NOMO-1 treated with dmso at 0.1 percent for 144 hours (cell line): ENCODE results near the gene SFXN5.
"Not testable (repeated sequence)": the region's sequence is repeated elsewhere in the genome, so short reads cannot be mapped to it uniquely, and the experiment has no call there.

ENCODE experiments used
- DNase-seq: peaks from one replicate; lab custom pipeline; 2025; ENCODE audit not compliant: unreplicated experiment; lab: John Stamatoyannopoulos, UW

The SFXN5 gene

DNA sequence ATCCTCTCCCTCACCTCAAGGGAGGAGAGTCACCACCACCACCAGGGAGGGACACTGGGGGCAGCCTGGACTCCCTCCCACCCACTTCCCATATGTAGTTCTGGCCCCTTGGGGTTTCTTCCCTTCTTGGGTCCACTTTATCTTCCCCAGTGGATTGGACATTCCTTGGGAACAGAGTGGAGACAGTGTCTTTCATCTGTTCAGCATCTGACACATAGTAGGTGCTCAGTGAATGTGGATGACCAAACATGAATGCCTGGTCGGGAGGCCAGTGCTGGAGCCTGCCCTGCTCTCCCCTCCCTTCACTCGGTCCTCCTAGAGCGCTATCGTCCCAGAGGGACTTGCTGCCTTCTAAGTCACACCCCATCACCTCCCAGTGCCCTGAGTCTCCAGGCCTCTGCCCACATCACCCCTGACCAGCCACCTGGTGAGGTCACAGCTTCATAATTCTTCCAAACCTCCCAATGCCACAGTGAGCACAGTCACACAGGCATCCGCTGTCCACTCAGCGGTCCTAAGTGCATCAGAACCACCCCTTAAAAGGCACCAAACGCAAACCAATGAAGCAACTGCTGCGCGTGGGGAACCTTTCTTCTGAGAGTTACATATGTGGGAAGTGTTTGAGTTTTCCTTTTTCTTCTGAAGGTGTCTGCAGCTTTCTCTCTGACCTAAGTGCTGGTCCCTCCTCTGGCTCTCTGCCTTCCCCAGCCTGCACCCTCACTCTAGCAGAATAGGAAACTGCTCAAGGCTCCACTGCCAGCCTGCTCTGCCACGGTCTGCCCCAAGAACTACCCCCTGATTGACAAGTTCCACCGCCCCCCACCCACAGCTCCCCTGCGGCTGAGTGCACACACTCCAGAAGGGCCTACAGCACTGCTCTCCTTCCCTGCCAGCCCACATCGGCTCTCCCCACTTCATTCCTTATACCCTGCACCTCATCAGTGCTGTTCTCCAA, 7.2 kb upstream of the SFXN5 start:
- no peak for DNase-seq

DNA sequence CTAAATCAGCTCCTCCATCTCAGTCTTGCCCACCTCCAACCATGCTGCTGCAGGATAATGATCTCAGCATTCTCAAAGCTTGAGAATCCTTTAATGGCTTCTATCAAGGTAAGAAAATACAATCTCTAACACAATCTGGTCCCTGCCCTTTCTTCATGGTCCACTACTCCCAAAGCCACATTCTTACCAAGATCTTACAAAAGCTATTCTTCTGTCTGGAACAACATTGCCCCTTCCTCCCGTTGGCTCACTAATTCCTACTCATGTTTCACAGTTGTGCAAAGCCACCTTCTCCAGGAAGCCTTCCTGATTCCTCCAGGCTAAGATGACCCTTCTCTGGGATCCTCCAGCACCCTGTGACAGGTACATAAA, 5.9 kb upstream of the SFXN5 start:
- no peak for DNase-seq

DNA sequence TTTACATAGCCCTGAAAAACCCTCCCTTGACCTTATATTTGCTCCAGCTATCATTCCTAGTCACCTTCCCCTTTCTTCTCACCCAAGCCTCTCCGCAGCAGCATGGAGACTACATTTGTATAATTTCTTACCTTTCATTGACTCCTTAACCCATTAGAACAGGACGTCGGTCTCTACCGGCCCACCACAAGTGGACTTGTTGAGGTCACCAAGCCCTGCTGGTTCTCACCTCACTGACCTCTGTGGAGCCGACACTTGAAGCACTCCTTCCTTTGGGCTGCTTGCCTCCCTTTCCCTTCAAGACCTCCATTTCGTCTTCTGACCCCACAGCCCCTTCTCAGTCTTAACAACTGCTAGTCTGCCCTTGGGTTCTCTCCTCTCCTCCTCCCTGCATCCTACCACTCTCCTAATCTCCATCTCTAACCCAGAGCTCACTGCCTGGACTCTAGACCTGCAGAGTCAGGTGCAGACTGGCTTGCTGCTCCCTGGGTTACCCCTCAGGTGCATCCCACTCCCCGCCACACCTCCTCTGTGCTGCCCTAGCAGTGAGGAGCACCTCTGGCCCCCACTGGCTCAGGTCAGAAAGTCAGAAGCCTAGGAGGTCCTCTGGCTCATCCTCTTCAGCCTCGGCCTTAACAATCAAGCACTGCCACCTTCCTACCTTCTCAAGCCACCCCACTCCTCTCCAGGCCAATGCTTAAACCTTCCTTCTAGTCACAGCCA, 5.3 kb upstream of the SFXN5 start:
- DNase-seq = no peak

DNA sequence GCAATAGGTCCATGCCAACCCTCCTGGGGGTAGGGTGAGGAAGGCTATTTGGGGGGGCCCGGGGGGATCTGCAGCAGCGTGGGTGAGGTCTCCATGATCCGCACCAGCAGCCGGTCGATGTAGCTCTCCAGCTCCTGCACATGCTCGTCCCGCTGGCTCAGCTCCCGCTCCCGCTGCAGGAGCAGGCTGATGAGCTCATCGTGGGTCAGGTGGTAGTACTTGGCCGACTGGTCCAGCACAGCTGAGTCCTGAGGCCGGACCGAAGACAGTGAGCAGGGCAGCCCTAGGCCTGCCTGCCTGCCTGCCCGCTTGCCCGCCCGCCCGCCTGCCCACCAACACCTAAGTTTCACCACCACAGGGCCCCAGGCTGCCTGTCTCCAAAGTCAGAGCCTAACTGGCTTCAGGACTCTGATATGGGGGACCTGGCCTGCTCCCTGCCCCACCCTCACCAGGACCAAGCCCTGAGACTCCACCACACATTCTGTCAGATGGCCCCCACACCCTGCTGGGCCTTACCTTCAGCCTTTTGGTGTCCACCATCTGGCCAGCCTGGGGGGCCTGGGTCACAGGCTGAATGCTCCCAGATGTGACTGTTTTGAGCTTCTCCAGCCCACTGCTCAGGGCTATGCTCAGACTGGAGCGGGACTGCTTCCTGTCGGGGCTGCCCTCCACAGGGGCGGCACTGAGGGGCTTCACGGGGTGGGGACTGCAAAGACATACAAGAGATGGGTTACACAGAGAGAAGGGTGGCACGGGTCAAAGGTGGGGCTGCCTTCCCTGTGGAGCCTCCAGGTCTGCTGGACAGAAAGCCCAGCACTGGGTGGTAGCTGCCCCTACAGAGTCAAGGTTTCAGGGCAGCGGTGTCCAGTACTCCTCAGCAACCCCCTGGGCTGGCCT, 4.2 kb upstream of the SFXN5 start:
- no peak for DNase-seq

DNA sequence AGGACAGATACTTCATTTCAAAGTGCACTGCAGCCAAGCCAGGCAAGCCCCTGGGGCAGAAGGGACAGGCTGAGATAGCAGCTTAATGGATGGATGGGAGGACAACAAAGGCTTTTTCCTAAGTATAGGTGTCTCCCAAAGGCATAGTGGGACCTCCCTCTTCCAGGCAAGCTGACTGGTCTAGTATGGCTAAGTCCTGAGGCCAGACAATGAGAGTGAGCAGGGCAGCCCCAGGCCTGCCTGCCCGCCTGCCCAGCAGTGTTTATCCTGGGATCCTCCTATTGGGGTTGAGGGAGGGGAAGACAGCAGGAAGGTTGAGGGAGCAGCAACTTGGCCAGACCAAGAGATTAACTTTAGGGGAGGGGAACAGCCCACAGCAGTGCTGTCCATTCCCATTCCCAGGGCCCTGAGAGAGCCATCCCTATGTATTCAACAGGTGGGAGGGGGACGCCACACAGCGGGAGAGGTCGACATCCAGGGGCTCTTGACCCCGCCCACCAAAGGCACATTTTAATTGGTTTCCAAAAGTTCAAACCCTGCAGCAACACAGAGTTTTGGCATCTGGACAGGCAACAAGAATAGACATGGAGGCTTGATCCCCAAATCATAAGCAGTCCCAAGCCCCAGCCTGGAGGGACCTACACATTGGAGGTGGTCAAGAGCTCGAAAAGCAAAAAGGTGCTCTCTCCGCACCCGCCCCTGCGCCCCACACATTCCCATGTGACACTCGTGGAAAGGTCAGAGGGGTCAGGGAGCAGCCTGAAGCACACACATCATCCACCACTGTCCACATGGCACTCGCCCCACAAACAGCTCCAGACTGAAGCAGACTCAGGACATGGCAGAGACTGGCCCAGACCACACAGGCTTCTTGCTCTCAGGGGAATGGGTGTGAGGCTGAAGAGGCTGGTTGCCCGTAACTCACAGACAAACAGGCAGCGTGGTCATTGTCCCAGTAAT, 2.9 kb upstream of the SFXN5 start:
- DNase-seq = no peak

DNA sequence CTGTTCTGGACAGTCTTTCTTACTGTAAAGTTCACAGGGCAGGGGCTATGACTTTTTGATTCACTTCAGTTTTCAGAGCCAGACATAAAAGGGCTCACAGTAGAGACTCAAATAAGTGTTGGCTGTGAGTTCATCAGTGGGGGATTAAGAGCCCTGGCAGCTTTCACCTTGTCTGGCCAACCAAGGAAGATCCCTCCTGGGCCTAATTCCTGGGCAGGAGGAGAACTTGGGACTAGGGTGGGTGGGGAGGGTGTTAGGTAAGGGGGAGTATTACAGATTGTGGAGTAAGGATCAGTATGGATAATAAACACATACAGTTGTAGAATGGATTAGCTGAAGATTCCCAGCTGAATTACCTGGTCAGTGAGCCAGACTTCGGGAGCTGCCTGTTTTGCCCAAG, 904 bp upstream of the SFXN5 start:
- DNase-seq = no peak

DNA sequence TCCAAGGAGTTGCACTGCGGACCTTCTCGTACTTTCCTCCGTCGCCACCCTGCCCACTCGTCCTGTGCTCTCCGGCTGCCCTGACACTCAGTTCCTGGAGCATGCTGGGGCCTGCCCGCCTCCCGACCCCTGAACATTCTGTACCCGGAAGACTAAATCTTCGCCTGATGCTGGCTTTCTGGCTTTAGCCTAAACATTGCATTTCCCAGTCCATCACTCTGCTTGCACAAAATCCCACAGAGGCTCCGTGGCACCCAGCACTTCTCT, 550 bp upstream of the SFXN5 start:
- peak; percentile 28 for DNase-seq

DNA sequence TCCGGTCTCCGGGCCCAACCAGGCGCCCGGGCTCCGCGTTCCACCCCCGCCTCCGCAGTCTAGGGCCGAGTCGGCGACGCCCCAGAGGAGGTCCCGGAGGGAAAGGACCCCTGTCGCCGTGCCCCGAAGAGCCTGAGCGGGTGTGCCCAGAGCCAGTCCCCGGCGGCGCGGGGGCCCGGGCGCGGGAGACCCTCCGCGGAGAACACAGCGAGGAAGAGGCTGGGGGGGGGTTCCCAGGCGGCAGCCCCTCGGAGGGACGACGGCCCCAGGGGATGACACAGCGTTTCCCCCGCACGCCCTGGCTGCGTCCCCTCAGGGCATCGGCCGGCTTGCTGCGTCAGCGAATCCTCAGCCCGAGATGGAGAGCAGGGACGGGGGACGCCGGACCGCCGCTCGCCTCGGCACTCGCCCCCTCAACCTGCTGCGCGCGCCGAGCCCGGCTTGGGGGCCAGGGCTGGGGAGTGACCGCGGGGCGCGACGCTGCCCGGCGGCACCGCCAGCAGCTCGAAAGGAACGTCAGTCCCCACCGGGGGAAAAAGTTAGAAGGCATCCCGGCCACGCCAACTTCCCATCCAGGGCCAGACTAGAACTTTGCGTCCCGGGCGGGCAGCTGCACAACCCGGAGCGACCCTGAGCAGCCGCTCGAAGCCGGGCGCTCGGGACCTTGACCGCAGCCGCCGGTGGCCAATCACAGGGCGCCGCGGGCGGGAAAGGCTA, 711 bp downstream of the SFXN5 start:
- DNase-seq = no peak

DNA sequence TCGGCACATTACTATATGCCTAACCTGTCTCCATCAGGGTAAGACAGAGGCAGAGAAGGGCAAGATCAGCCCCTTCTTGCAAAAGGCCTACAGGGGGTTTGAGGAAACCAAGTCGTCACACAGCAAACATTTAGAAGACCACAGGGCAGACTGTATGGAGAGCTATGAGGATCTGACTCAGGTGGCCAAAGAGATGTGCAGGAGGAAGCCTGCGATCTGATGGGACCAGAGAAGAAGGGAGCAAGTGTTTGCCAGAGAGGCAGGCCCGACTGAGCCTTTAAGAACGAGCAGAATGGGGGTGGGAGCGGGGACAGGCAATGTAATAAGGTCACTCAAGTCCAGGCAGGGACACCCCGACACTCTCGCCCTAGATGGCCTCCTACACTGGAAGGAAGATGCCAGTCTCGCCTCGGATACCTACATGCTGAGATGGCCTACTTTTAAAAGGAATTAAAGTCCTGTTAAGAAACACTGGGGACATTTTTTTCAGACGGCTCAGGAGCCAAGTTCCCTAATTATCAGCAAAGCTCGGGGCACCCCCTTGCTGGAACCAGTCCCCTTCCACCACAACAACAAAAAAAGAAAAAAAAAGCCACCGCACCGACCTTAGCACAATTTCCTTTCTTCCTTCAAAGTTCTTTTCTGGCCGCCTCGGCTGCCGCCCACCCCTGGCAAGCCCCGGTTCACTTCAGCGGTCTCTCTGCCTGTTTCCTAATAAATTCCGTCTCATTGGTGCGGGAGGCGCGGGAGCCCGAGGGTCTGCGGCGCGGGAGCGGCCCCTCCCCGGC, 1.5 kb downstream of the SFXN5 start:
- DNase-seq = peak; percentile 26

DNA sequence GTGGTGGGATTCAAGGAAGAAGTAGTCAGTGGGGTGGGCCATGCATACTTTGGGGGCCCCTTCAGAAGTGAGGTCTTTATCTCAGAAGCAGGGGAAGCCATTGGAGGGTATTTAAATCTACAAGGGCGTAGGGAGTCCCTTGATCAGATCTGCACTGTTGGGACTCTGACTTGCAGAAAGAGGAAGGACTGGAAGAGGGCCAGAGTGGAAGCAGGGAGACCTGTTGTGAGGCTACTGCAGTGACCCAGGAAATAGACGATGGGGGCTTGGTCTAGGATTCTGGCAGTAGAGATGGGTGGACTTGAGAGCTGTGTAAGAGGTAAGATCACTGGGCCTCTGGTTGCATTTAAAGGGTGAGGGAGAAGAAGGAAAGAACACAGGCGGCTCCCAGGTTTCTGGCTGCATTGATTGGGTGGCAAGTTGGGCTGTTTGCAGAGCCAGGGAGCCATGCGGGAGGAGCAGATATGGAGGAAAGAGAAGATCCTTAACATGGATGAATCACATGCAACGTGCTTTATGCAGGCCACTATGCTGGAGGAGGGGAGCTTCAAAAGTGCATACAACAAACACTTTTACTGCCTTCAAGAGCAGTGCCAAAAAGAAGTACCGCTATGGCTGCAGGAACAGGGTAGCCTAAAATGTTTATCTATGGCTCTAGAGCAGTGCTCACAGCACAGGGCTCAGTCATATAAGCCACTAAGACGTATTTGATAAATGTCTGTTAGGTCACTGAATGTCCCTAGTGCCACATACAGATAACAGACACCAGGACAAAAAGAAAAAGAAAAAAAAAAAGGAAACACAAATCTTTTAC, 2.3 kb downstream of the SFXN5 start:
- no peak for DNase-seq

DNA sequence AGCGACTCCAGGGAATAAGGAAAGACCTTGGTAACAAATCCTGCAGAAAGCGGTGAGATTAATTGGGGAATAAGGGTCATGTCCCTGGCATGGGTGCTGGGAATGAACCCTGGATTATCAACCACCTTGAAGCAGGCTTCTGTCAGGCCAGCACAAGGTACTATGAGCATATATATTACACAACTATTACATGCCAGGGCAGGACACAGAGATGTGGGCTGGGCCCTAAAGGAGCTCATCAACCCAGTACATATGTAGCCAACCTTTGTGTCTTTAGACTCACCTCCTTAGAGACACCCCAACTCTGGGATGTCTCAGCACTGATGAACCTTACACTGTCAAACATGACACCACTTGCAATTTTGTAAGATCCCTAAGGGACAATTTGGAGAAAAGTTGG, 3.4 kb downstream of the SFXN5 start:
- no peak for DNase-seq

DNA sequence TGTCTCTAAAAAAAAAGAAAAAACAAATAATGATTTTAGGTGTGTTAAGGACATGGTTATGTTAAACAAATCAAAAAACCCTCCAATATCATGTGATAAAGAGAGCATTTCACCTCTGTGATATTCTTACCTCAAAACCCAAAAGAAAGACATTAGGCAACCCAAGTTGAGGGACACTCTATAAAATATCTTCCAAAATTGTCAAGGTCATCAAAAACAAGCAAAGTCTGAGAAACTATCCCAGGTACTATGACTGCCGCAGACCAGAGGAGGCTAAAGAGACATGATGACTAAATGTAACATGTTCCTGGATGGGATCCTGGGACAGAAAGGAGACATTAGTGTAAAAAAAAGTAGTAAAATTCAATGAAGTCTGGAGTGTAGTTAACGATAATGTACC, 4.5 kb downstream of the SFXN5 start:
- no peak for DNase-seq

DNA sequence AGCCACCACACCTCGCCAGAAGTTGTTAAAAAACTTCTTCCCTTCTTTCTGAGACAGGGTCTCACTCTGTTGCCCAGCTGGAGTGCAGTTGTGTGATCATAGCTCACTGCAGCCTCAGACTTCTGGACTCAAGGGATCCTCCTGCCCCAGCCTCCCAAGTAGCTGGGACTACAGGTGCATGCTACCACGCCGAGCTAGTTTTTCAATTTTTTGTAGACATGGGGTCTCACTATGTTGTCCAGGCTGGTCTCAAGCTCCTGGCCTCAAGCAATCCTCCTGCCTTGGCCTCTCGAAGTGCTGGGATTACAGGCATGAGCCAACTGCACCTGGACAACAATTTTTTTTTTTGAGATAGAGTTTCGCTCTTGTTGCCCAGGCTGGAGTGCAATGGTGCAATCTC, 6.4 kb downstream of the SFXN5 start:
- DNase-seq = not testable (repeated sequence)

DNA sequence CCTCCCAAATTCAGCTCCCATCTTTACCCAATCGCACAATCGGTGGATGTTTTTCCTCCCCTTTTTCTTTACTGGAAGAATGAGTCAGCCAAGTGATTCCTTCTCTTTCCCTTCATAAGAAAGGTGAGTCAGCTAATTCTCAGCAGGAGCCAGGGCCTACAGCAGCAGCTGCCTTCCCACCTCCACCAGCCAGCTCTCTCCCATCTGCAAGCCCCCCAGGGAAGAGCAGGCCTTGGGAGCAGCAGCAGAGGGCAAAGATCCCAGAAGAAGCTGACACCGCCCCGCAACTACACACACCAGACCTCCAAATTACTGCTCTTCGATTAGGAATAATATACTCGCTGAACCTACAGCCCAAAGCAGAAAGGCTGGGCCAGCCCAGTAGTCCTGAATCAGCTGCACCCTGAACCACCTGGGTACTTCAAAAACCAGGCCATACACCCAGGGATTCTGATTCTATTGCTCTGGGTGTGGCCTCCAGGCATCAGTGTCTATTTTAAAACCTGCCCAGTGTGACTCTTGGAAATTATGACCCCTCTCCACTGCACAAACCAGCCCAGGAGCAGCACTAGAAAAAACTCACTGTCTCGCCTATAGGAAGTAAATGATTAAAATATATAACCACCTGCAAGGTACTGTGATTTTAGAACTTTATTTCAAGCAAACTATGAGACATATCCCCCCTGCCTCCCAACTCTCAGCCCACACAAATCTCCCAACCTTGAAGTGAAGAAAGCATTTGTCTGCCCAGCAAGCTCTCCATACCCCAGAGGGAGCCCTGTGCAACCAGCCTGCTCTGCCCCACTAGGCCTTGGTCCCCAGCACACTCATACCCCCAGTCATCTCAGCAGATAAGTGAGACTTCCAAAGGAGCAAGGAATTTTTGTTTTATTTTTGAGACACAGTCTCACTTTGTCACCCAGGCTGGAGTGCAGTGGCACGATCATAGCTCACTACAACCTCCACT, 7.3 kb downstream of the SFXN5 start:
- DNase-seq = no peak

DNA sequence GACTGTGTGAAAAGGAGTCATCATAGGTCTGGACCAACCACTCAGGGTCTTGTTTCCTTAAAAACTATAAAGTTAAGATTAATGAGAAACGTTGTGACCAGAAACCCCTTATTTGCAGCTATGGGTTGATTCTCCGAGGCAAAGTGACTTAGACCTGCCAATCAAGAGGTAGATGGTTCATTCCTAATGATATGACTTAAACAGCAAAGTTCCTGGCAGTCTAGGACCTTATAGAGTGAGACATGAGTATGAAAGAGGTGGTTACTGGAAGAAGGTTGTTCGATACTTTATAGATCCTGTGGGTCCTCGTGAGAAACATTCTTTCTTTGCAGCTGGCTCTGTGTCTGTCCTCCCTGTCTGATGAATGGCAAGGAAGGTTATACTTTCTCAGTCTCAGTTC, 8.0 kb downstream of the SFXN5 start:
- no peak for DNase-seq

DNA sequence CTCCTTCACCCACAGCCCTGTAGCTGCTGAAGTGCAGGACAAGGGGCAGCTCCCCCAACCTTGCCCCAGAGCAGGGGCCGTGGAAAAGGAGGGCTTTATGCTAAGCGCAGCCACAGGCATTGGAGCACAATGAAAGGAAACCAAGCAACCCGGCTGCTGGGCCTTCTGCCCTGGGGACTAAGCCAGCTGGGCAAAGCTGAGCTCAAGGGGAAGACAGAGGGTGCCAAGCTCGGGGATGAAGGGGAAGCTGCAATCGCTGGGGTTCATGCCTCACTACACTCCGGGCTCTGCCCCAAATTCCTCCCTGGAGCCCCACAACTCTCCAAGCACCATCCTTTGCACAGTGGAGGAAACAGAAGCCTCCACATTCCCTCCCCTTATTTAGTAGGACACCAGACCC, 12.4 kb downstream of the SFXN5 start:
- no peak for DNase-seq

DNA sequence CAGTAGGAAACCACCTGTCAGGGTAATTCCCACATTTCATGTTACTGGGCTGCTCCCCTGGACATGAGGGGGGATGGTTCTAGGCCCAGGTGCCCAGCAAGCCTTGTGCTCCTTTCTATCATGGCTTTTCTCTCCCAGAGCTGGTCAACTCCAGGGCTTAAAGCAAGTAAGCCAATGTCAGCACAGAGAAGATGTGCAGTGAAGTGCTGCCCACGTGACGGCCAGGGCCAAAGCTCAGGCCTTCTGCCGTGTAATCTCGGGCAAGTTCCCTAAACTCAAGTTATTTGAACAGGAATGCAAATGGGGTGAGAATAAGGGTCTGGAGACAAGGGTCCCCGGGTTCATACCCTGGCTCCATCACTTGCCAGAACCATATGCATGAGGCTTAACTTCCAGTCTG, 16.5 kb downstream of the SFXN5 start:
- DNase-seq = no peak
